NCI-H2196 treated with DMSO at 0.1 percent for 48 hours (cell line): Measurements from ENCODE around the gene PNPLA2.

Experiments
- DNase-seq: peaks from one replicate; lab custom pipeline; 2025; ENCODE audit not compliant: unreplicated experiment; lab: John Stamatoyannopoulos, UW

Gene PNPLA2

DNA sequence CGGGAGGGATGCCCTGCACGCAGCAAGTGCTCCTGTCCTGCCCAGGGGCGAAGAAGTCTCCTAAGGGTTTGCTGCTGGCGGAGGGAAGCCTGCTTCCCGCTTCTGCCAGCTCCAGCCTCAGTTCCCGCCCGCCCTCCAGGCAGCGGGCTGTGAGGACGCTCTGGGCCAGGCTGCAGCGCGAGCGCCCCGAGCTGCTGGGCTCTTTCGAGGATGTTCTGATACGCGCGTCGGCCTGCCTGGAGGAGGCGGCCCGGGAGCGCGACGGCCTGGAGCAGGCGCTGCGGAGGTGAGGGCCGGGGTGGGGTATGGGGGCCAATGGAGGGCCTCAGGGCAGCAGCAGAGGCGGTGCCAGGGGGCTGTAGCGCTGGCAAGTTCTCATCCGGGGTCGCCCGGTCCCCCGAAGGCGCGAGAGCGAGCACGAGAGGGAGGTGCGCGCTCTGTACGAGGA, 11.2 kb downstream of the PNPLA2 start:
- DNase-seq, result no peak

DNA sequence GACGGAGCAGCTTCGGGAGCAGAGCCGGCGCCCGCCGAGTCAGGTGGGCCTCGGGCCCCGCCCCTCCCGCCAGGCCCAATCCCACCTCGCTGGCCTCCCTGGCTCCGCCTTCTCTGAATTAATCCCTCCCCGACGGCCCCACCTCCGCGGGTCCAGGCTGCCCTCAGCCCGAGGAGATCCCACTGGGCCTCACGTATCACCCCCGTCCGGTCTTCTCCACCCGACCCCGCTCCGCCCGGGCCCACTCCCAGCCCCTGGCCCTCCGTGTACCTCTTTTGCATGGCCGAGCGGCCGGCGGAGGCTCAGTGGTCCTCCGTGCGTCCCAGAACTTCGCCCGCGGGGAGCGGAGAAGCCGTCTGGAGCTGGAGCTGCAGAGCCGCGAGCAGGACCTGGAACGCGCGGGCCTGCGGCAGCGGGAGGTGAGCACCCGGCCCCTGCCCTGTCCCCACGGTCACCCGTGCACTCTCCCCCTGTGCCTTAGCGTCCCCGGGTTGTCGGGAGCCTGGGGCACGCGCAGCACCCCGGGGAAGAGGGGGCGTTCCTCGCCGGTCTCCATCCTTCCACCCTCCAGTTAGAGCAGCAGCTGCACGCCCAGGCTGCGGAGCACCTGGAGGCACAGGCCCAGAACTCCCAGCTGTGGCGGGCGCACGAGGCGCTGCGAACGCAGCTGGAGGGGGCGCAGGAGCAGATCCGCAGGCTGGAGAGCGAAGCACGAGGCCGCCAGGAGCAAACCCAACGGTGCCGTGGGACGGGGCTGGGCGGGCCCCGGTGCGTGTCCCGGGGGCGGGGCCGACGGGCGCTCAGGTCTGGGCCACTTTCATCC, 11.8 kb downstream of the PNPLA2 start:
- DNase-seq, result no peak

DNA sequence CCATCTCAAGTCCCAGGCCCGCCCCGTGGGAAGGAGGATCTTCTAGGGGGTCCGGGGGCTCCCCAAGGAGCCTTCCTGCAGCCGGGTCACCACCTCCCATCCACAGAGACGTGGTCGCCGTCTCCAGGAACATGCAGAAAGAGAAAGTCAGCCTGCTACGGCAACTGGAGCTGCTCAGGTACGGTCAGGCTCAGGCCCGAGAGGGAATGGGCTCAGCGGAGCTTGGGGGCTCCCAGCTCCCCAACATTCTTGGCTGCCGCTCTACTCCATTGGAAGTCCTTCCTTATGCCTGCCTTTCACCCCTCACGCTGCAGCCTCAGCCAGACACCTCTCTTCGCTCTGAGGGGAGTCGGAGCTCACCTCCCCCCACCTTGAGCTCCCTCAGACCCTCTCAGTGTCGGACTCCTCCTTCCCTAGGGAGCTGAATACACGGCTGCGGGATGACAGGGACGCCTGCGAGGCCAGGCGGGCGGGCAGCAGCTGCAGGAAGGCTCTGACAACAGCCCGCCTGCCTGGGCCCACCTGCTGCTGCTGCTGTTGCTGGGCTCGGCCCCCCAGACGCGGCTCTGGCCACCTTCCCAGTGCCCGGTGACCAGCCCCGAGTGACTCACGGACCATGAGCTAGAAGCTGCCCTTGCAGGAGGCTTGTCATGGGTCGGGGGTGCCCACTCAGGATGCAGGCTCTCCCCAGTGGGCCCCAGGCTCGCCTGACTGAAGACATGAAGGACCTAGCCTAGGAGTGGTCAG, 12.6 kb downstream of the PNPLA2 start:
- no peak for DNase-seq

DNA sequence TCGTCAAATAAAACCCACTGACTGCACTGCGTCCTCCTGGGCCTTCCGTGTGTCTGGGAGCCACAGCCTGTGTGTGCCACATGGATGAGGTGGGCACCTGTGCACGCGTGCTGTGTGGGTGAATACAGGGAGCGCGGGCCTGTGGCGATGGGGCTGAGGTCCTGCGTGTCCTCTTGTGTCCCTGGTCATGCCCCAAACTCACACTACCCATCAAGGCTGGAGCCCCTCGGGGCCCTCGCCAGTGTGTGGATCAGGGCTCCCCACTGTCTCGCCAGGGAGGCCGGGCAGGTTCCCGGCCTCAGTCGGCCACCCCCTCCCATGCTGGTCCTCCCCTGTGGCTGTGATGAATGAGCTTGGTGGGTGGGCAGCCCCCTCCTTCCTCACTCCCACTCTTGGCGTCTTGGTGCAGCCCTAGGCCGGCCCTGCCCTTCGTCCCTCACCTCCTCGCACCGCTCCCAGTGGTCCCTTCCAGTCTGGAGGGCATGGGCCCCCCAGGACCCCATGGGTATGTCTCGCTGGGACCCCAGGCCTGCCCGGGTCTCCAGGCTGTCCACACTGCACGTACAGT, 13.3 kb downstream of the PNPLA2 start:
- DNase-seq, result no peak

DNA sequence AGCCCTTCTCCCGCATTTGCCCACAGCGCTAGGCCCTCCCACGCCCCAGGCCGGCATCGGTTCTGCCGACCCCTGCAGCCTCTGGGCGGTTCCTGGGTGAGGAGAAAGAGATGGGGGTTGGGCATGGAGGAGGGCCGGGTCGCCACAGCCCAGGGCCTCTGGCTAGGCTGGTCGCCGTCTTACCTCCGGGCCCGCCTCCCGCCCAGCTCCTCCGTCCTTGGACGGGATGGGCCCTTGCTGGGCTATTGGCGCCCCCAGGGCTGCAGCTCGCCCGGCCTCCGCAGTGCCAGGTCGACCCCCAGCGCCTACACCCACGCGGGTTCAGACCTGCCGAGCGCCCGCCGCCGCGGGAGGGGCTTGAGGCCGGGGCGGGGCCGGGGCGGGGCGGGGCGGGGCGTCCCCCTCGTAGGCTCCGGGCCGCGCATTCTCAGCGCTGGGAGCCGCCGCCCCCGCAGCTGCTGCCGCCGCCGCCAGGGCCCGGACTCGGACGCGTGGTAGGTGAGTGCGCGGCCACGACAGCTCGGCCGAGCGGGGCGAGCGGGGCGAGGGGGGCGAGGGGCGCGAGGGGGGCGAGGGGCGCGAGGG, 13.9 kb downstream of the PNPLA2 start, which contains the start of gene CD151:
Gene CD151, plus strand, starts transcription at position 424 of the 585 bp plus-strand sequence. CDS start 3,118 bp downstream, outside the sequence.
- peak; percentile 23 for DNase-seq

DNA sequence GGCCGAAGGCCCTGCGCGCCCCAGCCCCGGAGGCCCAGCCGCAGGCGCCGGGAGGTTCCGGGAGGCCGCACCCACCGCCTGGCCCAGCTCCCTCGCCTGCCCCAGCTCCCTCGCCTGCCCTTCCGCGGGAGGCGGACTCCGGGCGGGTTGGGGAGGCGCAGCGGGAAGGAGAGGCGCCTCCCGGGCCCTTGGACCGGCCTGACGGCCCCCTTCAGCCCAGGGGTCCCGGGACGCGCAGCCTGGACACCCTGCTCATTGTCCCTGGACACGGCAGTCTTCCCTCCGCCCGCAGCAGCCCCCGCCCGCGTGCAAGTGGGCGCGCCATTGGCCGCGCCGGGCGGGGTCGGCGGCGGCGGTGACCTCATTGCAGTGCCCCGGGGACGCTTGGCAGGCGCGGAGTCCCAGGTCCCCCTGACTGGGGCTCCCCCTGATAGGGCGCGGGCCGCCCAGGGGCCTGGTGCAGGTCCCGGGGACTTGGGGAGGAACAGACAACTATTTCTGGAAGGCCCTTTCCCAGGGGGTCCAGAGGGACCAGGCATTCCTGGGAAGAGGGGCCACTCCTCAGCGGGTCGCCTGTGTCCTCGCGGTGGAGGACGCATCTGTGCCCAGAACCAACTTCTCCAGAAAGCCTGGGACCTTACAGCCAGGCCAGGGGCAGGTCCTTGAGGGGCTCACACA, 14.5 kb downstream of the PNPLA2 start:
- no peak for DNase-seq

DNA sequence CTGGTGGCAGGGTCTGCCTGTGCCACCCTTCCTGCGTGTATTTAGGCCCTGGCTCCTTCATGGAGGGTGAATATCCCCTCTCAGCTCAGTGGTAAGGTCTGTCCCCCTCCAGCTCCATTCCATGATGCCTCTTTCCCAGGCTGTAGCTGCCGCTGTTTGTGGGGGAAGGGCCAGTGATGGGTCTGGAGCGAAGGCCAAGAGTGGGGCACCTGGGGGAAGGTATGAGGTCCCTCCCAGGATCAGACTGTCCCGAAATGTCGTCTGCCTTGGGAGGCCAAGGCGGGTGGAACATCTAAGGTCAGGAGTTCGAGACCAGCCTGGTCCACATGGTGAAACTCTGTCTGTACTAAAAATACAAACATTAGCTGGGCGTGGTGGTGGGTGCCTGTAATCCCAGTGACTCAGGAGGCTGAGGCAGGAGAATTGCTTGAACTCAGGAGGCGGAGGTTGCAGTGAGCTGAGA, 15.2 kb downstream of the PNPLA2 start:
- DNase-seq, result no peak

DNA sequence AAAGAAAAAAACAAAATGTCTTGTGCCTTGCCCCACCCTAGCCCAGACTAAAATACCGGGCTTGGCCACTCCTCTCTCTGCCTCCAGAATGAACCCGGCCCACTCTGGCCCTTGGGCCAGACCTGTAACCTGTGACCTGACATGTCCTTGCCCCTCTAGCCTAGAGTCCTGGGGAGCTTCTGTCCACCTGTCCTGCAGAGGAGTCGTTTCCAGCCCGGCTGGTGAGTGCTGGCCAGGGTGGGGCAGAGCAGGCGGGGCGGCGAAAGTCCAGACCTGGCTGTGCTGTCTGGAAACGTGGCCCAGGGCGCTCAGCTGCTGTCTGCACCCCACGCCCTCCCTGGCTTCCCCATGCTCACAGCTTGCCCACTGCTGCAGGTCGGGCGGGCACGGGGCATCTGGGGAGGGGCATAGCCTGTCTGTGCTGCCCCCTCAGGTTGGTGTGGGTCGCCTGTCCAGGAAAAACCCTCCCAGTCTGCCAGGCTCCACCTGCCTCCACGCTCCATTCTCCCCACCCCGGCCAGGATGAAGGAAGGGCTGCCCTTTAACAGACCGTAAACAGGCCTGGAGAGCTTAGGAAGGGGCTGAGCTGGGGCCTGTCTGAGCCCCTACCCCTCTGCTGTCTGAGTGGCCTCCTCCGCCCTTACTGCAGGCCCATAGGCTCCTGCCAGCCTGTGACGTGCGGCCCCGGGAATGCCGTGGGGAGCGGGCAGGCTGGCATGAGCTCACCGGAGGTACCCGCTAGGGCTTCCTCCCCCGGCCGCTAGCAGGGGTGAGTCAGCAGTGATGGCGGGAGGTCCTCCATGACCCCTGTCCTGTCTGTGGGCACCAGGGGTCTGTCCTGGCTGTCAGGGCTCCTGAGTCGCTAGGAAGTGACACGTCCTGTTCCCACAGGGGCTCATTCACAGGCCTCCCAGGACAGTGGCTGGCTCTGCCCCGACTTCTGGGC, 15.9 kb downstream of the PNPLA2 start:
- no peak for DNase-seq

DNA sequence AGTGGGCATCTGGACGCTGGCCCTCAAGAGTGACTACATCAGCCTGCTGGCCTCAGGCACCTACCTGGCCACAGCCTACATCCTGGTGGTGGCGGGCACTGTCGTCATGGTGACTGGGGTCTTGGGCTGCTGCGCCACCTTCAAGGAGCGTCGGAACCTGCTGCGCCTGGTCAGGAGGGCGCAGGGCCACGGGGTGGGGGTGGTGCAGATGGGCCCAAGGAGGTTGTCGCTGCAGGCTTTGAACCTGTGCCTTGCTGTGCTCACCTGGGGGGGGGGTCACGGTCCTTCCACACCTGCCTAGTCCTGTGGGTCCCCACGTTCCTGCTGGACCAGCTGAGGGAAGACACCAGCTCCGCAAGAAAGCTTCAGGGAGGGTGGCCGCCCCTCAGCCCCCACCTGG, 17.6 kb downstream of the PNPLA2 start:
- DNase-seq, result no peak

DNA sequence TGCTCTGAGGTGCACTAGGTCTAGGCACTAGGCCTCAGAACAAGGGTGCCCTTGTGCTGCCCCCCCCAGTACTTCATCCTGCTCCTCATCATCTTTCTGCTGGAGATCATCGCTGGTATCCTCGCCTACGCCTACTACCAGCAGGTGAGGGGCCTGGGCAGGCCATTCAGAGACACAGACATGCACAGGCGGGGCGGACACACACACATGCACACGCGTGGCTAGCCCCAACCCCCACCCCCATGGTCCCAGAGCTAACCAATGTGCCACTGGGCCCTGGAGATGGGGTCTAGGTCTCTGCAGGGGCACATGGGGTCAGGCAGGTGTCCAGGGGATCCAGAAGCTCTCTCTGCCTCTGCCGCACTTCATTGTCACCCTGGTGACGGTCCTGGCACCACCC, 18.0 kb downstream of the PNPLA2 start:
- DNase-seq, result no peak

DNA sequence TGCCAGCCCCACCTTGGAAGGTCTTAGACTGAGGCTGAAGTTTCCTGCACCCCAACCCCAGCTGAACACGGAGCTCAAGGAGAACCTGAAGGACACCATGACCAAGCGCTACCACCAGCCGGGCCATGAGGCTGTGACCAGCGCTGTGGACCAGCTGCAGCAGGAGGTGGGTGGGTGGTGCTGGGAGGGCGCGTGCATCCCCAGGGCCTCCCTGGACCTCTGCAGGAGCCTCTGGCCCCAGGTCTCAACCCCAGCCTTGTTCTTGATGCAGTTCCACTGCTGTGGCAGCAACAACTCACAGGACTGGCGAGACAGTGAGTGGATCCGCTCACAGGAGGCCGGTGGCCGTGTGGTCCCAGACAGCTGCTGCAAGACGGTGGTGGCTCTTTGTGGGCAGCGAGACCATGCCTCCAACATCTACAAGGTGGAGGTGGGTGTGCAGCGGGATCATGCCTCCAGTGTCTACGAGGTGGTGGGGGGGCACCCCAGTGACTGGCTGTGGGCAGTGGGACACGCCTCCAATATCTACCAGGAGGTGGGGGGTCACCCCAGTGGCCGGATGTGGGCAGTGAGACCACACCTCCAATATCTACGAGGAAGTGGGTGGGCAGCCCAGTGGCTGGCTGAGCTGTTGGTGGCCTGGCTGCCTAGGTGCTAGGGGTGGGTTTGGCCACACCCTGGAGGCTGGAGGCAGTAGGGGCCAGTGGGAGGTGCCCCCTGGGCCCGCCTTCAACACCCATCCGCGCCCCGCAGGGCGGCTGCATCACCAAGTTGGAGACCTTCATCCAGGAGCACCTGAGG, 18.7 kb downstream of the PNPLA2 start:
- DNase-seq, result no peak

DNA sequence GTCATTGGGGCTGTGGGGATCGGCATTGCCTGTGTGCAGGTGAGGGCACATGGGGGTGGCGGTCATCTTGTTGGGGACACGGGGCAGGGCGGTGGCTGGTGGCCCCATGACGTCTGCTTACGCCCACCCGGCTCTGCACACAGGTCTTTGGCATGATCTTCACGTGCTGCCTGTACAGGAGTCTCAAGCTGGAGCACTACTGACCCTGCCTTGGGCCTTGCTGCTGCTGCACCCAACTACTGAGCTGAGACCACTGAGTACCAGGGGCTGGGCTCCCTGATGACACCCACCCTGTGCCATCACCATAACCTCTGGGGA, 19.2 kb downstream of the PNPLA2 start:
- DNase-seq, result no peak

DNA sequence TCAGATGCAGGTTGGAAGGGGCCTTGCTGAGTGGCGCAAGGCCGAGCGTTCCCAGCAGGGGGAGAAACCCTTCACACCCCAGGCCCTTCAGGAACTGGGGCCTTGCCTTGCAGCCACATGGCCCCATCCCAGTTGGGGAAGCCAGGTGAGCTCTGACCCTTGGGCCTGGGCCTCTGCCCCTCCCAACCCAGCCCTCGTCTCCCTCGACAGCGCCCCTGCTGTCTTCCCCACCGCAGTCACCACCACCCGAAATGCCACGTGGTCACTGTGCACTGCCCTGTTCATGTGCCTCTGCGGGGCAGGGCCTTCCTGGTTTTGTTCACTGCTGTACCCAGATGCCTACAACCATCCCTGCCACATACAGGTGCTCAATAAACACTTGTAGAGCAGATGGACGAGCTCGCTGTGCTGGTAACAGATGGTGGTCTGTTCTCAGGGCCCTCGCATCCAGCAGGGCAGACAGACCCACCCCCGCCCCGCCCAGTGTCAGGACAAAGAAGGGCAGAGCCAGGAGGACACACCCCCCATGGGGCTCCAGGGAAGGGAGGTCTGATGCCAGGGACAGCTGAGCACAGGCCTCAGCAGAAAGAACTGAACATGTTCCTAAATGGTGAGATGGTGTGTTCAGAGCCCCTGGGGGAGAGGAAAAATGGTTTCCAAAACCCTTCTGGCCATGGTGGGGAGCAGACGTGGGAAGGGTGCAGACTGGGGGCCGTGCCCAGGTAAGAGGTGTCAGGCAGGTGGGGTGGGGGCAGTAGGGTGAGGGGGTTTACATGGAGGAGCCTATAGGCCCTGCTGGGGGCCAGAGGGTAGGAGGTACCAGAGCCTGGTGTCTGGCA, 19.9 kb downstream of the PNPLA2 start:
- DNase-seq, result no peak

DNA sequence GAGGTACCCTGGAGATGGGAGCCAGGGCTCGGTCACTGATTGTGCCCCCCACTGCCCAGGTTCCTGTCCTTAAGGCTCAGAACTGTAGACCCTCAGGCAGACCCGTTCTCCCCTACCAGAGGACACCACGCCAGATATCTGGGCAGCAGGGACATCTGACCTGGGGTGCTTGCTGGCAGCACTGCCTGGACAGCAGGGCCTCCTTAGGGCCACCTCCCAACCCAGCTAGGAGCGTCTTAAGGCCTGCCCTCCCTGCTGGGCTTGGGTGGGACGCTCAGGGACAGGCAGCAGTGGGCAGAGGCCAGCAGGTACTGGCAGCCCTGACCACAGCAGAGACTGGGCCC, 20.5 kb downstream of the PNPLA2 start:
- DNase-seq, result no peak

DNA sequence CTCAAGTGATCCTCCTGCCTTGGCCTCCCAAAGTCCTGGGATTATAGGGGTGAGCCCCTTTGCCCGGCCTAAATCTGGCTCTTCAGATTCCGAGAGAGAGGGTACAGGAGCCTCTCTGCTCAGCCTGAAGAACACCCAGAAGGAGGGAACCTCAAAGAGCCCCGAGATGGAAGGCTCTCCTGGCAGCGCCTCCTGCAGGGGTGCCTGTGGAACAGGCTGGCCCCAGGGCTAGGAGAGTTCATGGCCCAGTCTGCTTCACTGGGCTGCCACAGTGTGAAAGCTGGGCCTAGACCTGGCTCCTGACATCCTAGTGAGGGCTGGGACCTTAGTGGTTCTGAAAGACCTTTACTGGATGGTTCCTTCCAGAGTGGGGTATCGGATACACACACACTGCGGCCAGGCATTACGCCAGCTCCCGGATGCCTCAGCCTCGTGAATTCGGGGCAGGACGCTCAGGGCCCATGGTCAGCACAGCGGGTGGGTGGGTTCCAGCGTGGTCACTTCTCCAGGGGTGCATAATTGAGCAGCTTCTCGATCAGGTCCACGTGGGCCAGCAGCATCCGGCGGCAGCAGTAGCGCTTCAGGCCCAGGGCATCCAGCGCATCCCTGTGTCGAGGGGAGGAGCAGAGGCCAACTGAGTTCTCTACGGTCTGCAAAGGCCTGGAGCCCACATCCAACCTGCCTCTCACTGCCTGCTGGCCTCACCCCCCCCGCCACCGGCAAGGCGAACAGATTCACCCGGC, 21.3 kb downstream of the PNPLA2 start:
- DNase-seq, result no peak

DNA sequence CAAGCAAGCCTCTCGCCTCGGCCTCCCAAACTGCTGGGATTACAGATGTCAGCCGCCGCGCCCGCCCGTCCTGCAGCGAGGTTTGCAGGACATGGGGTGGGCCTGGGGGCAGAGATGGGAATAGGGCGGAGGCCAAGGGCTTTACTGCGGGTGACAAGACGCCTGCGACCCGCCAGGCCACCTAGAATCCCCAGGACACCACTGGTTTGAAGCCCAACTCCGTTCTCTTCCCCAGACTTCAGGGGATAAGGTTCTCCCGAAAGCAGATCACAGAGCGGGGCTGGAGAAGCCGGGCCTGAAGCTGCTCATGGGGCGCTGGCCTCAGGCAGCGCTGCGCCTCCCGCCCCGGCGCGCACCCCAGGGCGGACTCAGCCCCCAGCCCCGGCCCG, 23.3 kb downstream of the PNPLA2 start:
- DNase-seq, result no peak

DNA sequence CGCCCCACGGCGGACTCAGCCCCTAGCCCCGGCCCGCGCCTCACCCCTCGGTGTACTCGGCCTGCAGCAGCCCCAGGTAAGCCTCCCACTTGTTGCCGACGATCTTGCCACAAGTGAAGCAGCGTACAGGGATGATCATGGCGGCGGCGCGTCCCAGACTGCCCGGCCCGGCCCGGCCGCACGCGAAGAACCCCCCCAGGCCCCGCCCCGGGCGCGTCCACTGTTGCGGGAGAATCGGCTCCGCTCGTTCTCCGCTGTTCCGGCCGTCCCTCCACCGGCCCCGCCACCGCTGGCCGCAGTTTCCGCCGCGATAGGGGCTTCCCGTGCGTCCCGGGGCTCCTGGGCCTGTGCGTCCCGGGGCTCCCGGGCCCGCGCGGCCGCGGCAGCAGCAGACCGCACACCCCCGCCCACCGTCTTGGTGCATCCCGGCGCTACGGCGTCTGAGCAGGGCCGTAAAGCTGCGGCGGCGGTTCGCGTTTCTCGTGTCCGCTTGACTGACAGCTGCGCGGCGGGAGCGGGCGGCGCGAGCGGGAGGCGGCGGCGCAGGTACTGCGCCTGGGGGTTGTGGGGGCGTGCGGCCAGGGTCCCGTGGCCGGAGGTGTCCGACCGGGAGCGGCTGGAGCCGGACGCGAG, 23.8 kb downstream of the PNPLA2 start, which contains the start of the genes POLR2L and TSPAN4:
Gene POLR2L, minus strand, starts transcription at position 160 of the 633 bp plus-strand sequence. Its CDS starts 21 bp downstream, at position 139.
Gene TSPAN4, plus strand, starts transcription at position 483 of the 633 bp plus-strand sequence. CDS start 7,453 bp downstream, outside the sequence.
- peak; percentile 66 for DNase-seq
